Measurements from ENCODE around the gene DNPH1.

Gene DNPH1

DNA sequence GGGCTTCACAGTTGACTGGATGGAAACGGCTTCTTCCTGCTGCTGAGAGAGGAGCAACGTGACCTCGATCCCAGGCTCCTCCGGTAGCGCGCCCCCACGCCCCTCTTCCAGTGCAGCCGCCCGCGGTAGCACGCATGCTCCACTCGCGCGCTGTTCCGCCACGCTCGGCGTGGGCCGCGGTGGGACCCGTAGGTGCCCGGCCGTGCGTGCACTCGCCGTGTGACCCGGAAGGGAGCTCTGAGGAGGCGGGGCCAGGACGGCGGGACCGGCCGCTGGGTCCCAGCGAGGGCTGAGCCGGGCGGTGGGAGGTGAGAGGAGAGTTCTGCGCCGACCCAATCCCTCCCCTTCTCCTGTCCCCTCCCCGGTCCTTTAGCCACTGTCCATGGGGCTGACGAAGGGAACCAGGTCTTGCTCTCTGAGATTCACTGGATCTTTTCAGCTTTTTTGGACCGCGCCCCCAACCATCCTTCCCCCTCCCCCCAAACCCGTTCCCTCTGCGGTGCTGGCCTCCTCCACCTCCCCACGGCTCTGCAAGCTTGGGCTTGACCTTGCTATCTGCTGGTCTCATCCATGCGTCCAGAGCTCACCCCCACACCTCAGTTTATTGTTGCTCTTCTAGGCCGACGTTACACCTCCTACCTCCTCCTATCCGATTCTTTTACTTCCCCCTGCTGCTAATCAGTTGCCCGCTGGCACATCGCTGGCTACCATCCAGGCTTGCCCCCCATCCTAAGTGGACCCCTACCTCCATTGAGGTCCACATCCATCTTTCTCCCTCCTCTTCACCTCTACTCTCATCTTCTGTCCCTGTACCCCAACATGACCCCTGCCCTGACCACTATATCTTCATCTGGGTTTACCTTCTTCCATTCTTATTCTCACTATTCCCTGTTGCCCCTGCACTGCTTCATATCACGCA lies 47.1 kb downstream of the DNPH1 start, which contains the start of gene CUL9:
Gene CUL9, plus strand, starts transcription at position 255 of the 919 bp plus-strand sequence. CDS start 2,115 bp downstream, outside the sequence.
- peaks cover 5% of the 10 kb centered on the region for H3K4me1 ChIP-seq (ENCODE audit: insufficient read depth, poor library complexity, severe bottlenecking)
- peaks cover 29% of the 10 kb centered on the region for H3K36me3 ChIP-seq (ENCODE audit: low read depth)
- H3K27me3 ChIP-seq (ENCODE audit: insufficient read depth, poor library complexity, severe bottlenecking), result no peaks in the 10 kb centered on the region
- DNase-seq (ENCODE audit: low spot score) (no peak), ATAC-seq (ENCODE audit: low read depth) (peak; percentile 85)
- peak within 1 kb of the TSS; percentile 54 for H3K27ac ChIP-seq (ENCODE audit: poor library complexity, severe bottlenecking)
- H3K9me3 ChIP-seq (ENCODE audit: severe bottlenecking), result no peaks in the 10 kb centered on the region
- H3K4me3 ChIP-seq (ENCODE audit: severe bottlenecking), result peak within 1 kb of the TSS; percentile 41
- TF ChIP-seq, protein P1, sequence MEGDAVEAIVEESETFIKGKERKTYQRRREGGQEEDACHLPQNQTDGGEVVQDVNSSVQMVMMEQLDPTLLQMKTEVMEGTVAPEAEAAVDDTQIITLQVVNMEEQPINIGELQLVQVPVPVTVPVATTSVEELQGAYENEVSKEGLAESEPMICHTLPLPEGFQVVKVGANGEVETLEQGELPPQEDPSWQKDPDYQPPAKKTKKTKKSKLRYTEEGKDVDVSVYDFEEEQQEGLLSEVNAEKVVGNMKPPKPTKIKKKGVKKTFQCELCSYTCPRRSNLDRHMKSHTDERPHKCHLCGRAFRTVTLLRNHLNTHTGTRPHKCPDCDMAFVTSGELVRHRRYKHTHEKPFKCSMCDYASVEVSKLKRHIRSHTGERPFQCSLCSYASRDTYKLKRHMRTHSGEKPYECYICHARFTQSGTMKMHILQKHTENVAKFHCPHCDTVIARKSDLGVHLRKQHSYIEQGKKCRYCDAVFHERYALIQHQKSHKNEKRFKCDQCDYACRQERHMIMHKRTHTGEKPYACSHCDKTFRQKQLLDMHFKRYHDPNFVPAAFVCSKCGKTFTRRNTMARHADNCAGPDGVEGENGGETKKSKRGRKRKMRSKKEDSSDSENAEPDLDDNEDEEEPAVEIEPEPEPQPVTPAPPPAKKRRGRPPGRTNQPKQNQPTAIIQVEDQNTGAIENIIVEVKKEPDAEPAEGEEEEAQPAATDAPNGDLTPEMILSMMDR (IDR thresholded peaks at IDR 0.05; ENCODE audit: poor library complexity, severe bottlenecking), result no peak

DNA sequence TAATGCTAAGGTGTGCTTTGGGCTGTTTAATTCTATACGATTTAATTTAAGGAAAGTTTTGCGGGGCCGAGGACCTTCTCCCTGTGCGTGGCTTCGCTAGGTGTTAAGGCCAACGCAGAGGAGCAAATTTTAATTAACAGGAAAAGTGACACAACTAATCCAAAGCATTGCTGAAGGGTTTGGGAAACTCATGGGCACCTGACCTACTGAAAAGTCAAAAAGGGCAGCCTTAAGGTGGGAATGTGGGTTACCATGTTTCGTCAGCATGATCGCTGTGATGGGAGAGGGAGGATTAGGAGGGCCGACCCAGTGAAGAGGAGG lies 47.7 kb downstream of the DNPH1 start:
- Histone ChIP-seq H3K36me3 (ENCODE audit: low read depth) (peaks cover 36% of the 10 kb centered on the region), H3K4me1 (ENCODE audit: insufficient read depth, poor library complexity, severe bottlenecking) (peaks cover 5% of the 10 kb centered on the region), H3K27me3 (ENCODE audit: insufficient read depth, poor library complexity, severe bottlenecking) (no peaks in the 10 kb centered on the region), H3K27ac (ENCODE audit: poor library complexity, severe bottlenecking) (peak overlapping the region; percentile 54), H3K4me3 (ENCODE audit: severe bottlenecking) (peak overlapping the region; percentile 41), H3K9me3 (ENCODE audit: severe bottlenecking) (no peaks in the 10 kb centered on the region)
- DNase-seq (ENCODE audit: low spot score) (no peak), ATAC-seq (ENCODE audit: low read depth) (no peak; the same call in 1 of the 3 replicates)
- TF ChIP-seq, protein P1 (IDR thresholded peaks at IDR 0.05; ENCODE audit: poor library complexity, severe bottlenecking), result no peak

DNA sequence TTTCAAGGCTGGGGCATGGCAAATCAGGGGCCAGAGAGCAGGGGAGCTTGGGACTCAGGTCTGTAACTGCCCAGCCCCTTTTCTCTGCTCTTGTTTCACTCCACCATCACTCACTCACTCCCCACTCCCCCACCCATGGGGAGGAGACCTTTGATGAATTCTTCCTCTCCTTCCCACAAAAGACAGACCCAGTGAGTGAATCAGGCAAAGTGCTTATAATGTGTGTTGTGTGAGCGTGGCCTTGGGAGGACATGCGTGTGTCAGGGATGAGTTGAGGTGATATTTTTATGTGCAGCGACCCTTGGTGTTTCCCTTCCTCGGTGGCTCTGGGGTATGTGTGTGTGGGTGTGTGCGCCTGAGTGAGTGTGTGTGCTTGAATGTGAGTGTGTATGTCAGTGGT lies 48.3 kb downstream of the DNPH1 start:
- Histone ChIP-seq H3K36me3 (ENCODE audit: low read depth) (peaks cover 42% of the 10 kb centered on the region), H3K27me3 (ENCODE audit: insufficient read depth, poor library complexity, severe bottlenecking) (no peaks in the 10 kb centered on the region), H3K4me3 (ENCODE audit: severe bottlenecking) (no peak overlapping the region), H3K4me1 (ENCODE audit: insufficient read depth, poor library complexity, severe bottlenecking) (peaks cover 5% of the 10 kb centered on the region), H3K9me3 (ENCODE audit: severe bottlenecking) (no peaks in the 10 kb centered on the region), H3K27ac (ENCODE audit: poor library complexity, severe bottlenecking) (peak overlapping the region; percentile 54)
- TF ChIP-seq, protein P1 (IDR thresholded peaks at IDR 0.05; ENCODE audit: poor library complexity, severe bottlenecking), result no peak
- ATAC-seq (ENCODE audit: low read depth) (no peak), DNase-seq (ENCODE audit: low spot score) (no peak)

DNA sequence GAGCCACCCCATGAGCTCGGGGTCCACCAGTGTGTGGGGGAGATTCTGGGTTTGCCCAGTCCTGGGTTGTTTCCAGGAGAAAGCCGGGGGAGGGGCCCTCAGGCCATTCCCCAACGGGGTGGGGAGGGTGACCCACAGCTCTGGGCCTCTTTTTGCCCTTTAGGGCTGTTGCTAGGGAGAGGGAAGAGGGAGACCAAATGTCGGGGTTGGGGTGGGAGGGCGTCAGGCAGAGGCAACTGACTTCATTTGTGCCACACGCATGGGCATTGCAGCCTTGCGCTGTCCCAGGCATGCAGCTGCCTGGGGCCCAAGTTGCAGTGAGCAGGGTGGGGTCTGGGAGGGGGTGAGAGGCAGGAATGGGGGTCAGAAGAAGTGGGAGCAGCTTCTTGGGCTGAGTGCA lies 49.2 kb downstream of the DNPH1 start:
- TF ChIP-seq, protein P1 (IDR thresholded peaks at IDR 0.05; ENCODE audit: poor library complexity, severe bottlenecking), result no peak
- H3K27me3 ChIP-seq (ENCODE audit: insufficient read depth, poor library complexity, severe bottlenecking), result no peaks in the 10 kb centered on the region
- H3K27ac ChIP-seq (ENCODE audit: poor library complexity, severe bottlenecking), result no peak overlapping the region
- no peaks in the 10 kb centered on the region for H3K9me3 ChIP-seq (ENCODE audit: severe bottlenecking)
- DNase-seq (ENCODE audit: low spot score) (no peak), ATAC-seq (ENCODE audit: low read depth) (no peak; the same call in 2 of the 3 replicates)
- H3K36me3 ChIP-seq (ENCODE audit: low read depth), result peaks cover 46% of the 10 kb centered on the region
- H3K4me3 ChIP-seq (ENCODE audit: severe bottlenecking), result no peak overlapping the region
- H3K4me1 ChIP-seq (ENCODE audit: insufficient read depth, poor library complexity, severe bottlenecking), result peaks cover 7% of the 10 kb centered on the region

Data from RWPE2 (cell line).